ENCODE results near the gene DNM3. TPM values are rescaled to one million over a fixed set of nuclear protein-coding genes. Genes with fewer than 3 reads are reported as not detected.

The DNM3 gene
- total and polyA plus RNA-seq, 10 of the 15 experiments (the other 5 are each of a cell fraction or from before 2014, with no cell fraction given): 0.03 to 1.5 (median 0.08) TPM; not detected in 3

GRCh38 chr1:171807556-171807955, 33.7 kb upstream of the DNM3 start (continued):
- TF ChIP-seq ZBTB4 (CRISPR knock-in tag; IDR thresholded peaks at IDR 0.05) (no peak), TBL1XR1 (IDR thresholded peaks at IDR 0.05; ENCODE audit: low read depth, low read length) (no peak), RAD51 (IDR thresholded peaks at IDR 0.05) (no peak), NFYA (IDR thresholded peaks at IDR 0.05; ENCODE audit: borderline replicate concordance, low read depth, low read length) (no peak), LARP7 (IDR thresholded peaks at IDR 0.05) (no peak), E4F1 (IDR thresholded peaks at IDR 0.05; ENCODE audit: borderline replicate concordance, partially characterized antibody) (no peak)

GRCh38 chr1:171809834-171810233, 31.5 kb upstream of the DNM3 start:
- no peak for DNase-seq (ENCODE audit: low read depth, low spot score)
- Histone ChIP-seq H3K4me1 (ENCODE audit: control insufficient read depth, insufficient read depth, low read length) (peaks cover 7% of the 10 kb centered on the region), H3K36me3 (ENCODE audit: control insufficient read depth in 2 of 2, insufficient read depth in 2 of 2, low read length in 1 of 2) (no peaks in the 10 kb centered on the region), H3K79me2 (ENCODE audit: control insufficient read depth, insufficient read depth, low read length) (no peaks in the 10 kb centered on the region), H3K27me3 (replicated peaks in 1 of 2; ENCODE audit: control insufficient read depth in 2 of 2, insufficient read depth in 2 of 2, low read length in 1 of 2) (no peaks in the 10 kb centered on the region), H3K9ac (ENCODE audit: control insufficient read depth, insufficient read depth, low read length) (no peak overlapping the region), H4K20me1 (ENCODE audit: control insufficient read depth, insufficient read depth) (no peaks in the 10 kb centered on the region), H2AFZ (ENCODE audit: control insufficient read depth, low read depth, low read length) (no peak overlapping the region), H3K4me3 (no peak overlapping the region), H3K4me2 (ENCODE audit: control insufficient read depth, insufficient read depth) (no peak overlapping the region), H3K9me3 (replicated peaks; ENCODE audit: control insufficient read depth, insufficient read depth, low read length) (no peaks in the 10 kb centered on the region), H3K27ac (ENCODE audit: control insufficient read depth, insufficient read depth) (no peak overlapping the region)
- TF ChIP-seq ETV6 (conservative IDR thresholded peaks at IDR 0.05 in 1 of 2, IDR thresholded peaks at IDR 0.05 in 1 of 2; ENCODE audit: borderline replicate concordance in 1 of 2, low read depth in 1 of 2): no peak
- no peak for TF ChIP-seq CHD1 (IDR thresholded peaks at IDR 0.05; ENCODE audit: low read depth, low read length)
- TF ChIP-seq RBBP5 (conservative IDR thresholded peaks at IDR 0.05): no peak
- TF ChIP-seq SUPT20H (IDR thresholded peaks at IDR 0.05; ENCODE audit: borderline replicate concordance, control insufficient read depth, low read depth, low read length): no peak
- TF ChIP-seq BCL11A (IDR thresholded peaks at IDR 0.05; ENCODE audit: low read depth, low read length): no peak
- TF ChIP-seq USF2 (IDR thresholded peaks at IDR 0.05; ENCODE audit: borderline replicate concordance, low read depth, low read length): no peak
- TF ChIP-seq CBX3 (IDR thresholded peaks at IDR 0.05; ENCODE audit: borderline replicate concordance, low read depth): no peak
- TF ChIP-seq TBL1XR1 (IDR thresholded peaks at IDR 0.05; ENCODE audit: low read depth, low read length): no peak
- TF ChIP-seq MTA2 (IDR thresholded peaks at IDR 0.05; ENCODE audit: low read depth): no peak
- TF ChIP-seq SMAD1 (IDR thresholded peaks at IDR 0.05; ENCODE audit: low read depth, partially characterized antibody): no peak
- TF ChIP-seq TCF7 (IDR thresholded peaks at IDR 0.05; ENCODE audit: borderline replicate concordance): no peak
- BruUV-seq (replicated peaks): no TSS peak
- intact Hi-C loops (cut with micrococcal nuclease; ENCODE audit: unreplicated experiment) (loop anchor here (10.0 kb wide), 1 partner anchor 615 kb away; the partner anchor contains the start of gene C1orf105), in situ Hi-C loops (cut with MboI) (loop anchor here (5.0 kb wide), 1 partner anchor 172 kb away; no protein-coding TSS in a partner anchor)
- CTCF ChIA-PET: interaction anchor here (2.3 to 4.1 kb wide), 2 partner anchors 9 to 175 kb away, joined by 10 to 36 read pairs; no protein-coding TSS in a partner anchor
- FAIRE-seq: no peak
- 0% methylated on average over 2 of the region's 2 CpGs for WGBS (ENCODE audit: insufficient coverage, insufficient replicate concordance, low lambda C conversion rate, missing lambda C conversion rate)
- POLR2A ChIA-PET: no interaction called here
- RAD21 ChIA-PET (ENCODE audit: unreplicated experiment): no interaction called here
- no peak for ATAC-seq
- SMC1A ChIA-PET (ENCODE audit: uncharacterized antibody, unreplicated experiment): interaction anchor here (4.4 kb wide), 1 partner anchor 9 kb away, joined by 29 read pairs; no protein-coding TSS in a partner anchor

Measured in GM12878 (cell line).